OCI-LY1 (cell line): Measurements from ENCODE around the gene FADS2.

ENCODE experiments used
- EZH2 ChIP-seq: fragments of 200-600 bp; sonication (generic), shearing (Covaris generic); IDR thresholded peaks from 2 replicates; pipeline ENCODE4 v1.8.0; 2017; ENCODE audit warnings: borderline replicate concordance, mixed run types, mild to moderate bottlenecking, antibody characterized with exemption, low read length, moderate library complexity, mixed read lengths
- TF ChIP-seq, protein P1 (sequence below): fragments of 200-600 bp; sonication (generic), shearing (Covaris generic); IDR thresholded peaks from 2 replicates; pipeline ENCODE4 v1.5.1; 2017; ENCODE audit warnings: mild to moderate bottlenecking, antibody characterized with exemption, low read length, moderate library complexity, mixed read lengths

DNA sequence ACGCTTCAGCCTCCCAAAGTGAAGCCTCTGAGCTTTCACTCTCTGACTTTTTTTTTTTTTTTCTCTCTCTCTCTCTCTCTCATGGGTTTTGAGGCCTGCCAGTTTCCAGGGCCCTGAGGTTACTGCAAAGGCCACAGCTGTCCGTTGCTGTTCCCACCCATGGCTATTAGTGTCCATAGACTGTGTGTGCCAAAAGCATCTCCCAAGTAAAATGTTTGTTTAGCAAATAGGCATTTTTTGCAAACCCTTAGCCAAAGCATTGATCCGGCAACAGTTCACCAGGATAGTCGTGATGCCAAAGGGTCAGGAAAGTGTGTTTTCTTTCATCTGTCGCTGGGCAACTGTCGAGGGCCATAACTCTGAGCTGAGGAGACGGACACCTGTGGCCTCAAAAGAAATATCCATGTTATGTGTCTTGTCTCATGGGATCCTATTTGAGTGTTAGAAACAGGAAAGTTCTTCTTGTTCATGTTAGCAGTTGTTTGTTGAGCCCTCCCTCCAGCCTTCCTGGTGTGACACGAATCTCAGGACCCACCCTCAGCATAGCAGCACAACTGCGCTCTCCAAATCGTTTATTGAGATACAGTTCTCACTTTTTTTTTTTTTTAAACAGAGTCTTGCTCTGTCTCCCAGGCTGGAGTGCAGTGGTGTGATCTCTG, 18.4 kb downstream of the FADS2 start:
- TF ChIP-seq, protein P1, sequence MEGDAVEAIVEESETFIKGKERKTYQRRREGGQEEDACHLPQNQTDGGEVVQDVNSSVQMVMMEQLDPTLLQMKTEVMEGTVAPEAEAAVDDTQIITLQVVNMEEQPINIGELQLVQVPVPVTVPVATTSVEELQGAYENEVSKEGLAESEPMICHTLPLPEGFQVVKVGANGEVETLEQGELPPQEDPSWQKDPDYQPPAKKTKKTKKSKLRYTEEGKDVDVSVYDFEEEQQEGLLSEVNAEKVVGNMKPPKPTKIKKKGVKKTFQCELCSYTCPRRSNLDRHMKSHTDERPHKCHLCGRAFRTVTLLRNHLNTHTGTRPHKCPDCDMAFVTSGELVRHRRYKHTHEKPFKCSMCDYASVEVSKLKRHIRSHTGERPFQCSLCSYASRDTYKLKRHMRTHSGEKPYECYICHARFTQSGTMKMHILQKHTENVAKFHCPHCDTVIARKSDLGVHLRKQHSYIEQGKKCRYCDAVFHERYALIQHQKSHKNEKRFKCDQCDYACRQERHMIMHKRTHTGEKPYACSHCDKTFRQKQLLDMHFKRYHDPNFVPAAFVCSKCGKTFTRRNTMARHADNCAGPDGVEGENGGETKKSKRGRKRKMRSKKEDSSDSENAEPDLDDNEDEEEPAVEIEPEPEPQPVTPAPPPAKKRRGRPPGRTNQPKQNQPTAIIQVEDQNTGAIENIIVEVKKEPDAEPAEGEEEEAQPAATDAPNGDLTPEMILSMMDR, result no peak
- TF ChIP-seq EZH2, result no peak
